Panc1 (cell line): ENCODE data around the gene RNU6-7. TPM values are rescaled to one million over a fixed set of nuclear protein-coding genes. Genes with fewer than 3 reads are reported as not detected.

Source experiments
- ATAC-seq: fragments of 200-7000 bp; cut with Tn5 transposase; 2 replicates; pipeline ENCODE4 v1.9.1; 2020; ENCODE audit warnings: mild to moderate bottlenecking, moderate library complexity
- BruUV-seq: library from RNA; stranded (reverse); fragments of 400-500 nt; replicated peaks from 2 replicates; lab custom pipeline; 2021; lab: Mats Ljungman, UMichigan
- CTCF ChIA-PET: fragments of 300-600 bp; sonication (Branson Sonifier 250); formaldehyde crosslinking; loops from one replicate; lab custom pipeline; 2022; ENCODE audit warnings: antibody characterized with exemption; lab: Charles Lee
- POLR2A ChIA-PET: fragments of 300-600 bp; sonication (Branson Sonifier 250); formaldehyde crosslinking; loops from one replicate; lab custom pipeline; 2022; ENCODE audit warnings: antibody characterized with exemption; lab: Charles Lee
- DNase-seq: peaks from one replicate; pipeline ENCODE4 v3.0.0-alpha.2; 2010; ENCODE audit warnings: low read depth, low spot score
- H3K27ac ChIP-seq: 2 replicates; pipeline ENCODE4 v1.5.1; 2011; ENCODE audit warnings: mild to moderate bottlenecking, low read length, inconsistent platforms
- H3K27me3 ChIP-seq: fragments of 200-500 bp; sonication (Bioruptor generic); 2 replicates; pipeline ENCODE4 v1.6.0; 2014; ENCODE audit warnings: low read length, inconsistent platforms; ENCODE audit not compliant: control insufficient read depth, insufficient read depth
- H3K36me3 ChIP-seq: fragments of 200-500 bp; sonication (Bioruptor generic); 2 replicates; pipeline ENCODE4 v1.5.1; 2014; ENCODE audit warnings: inconsistent platforms, mild to moderate bottlenecking, low read length, moderate library complexity; ENCODE audit not compliant: control insufficient read depth, insufficient read depth
- H3K4me1 ChIP-seq: 2 replicates; pipeline ENCODE4 v1.5.1; 2011; ENCODE audit warnings: inconsistent platforms, mild to moderate bottlenecking, low read length, moderate library complexity; ENCODE audit not compliant: control insufficient read depth, insufficient read depth
- H3K4me3 ChIP-seq, 2 experiments: 2 replicates each; pipeline ENCODE4 v1.5.1; 2011 to 2012; ENCODE audit warnings: low read depth in 2 of 2, low read length in 2 of 2, mild to moderate bottlenecking in 2 of 2, inconsistent platforms in 1 of 2, moderate library complexity in 1 of 2
- H3K9me3 ChIP-seq: fragments of 200-500 bp; sonication (Bioruptor generic); 2 replicates; pipeline ENCODE4 v1.5.1; 2014; ENCODE audit warnings: low read depth, mild to moderate bottlenecking, inconsistent platforms, low read length, moderate library complexity; ENCODE audit not compliant: control insufficient read depth, insufficient read depth
- CTCF ChIP-seq: fragments of 450-650 bp; IDR thresholded peaks from 2 replicates; pipeline ENCODE4 v1.5.1; 2017; ENCODE audit warnings: mild to moderate bottlenecking
- POLR2AphosphoS5 ChIP-seq: IDR thresholded peaks from 2 replicates; pipeline ENCODE4 v1.6.1; 2012; ENCODE audit warnings: mild to moderate bottlenecking, low read depth, low read length, moderate library complexity
- REST ChIP-seq, 2 experiments: IDR thresholded peaks; 2 replicates each; pipeline ENCODE4 v1.6.1; 2011 to 2012; ENCODE audit warnings: low read depth in 2 of 2, control low read depth in 1 of 2, low read length in 1 of 2, mild to moderate bottlenecking in 1 of 2, moderate library complexity in 1 of 2; ENCODE audit not compliant: insufficient read depth in 1 of 2
- SIN3A ChIP-seq: IDR thresholded peaks from 2 replicates; pipeline ENCODE4 v1.6.1; 2012; ENCODE audit warnings: low read depth, mild to moderate bottlenecking, low read length, moderate library complexity, borderline replicate concordance; ENCODE audit not compliant: insufficient read depth
- TCF7L2 ChIP-seq: IDR thresholded peaks from 2 replicates; pipeline ENCODE4 v1.6.1; 2011; ENCODE audit warnings: mild to moderate bottlenecking, low read depth, low read length, inconsistent platforms
- in situ Hi-C: cut with HindIII; loops from 2 replicates; pipeline ENCODE4 v1.10.0; 2016; ENCODE audit warnings: low sequenced_read_pairs, low pct_unique_long_range_greater_than_20kb
- intact Hi-C: fragments of 100-400 bp; cut with micrococcal nuclease; formaldehyde crosslinking; loops from one replicate; pipeline ENCODE4 v1.10.0; 2022; ENCODE audit not compliant: unreplicated experiment
- total RNA-seq: library from RNA; stranded (reverse); gene quantifications from one replicate; pipeline ENCODE4 v1.2.1, GENCODE V29; 2021; ENCODE audit not compliant: unreplicated experiment

The RNU6-7 gene
- total RNA-seq, 1 experiment from 2014 or later = not detected

GRCh38 chr14:32189811-32190210, 12.0 kb upstream of the RNU6-7 start:
- Histone ChIP-seq H3K27ac (no peak overlapping the region), H3K4me1 (no peaks in the 10 kb centered on the region), H3K36me3 (no peaks in the 10 kb centered on the region), H3K9me3 (no peaks in the 10 kb centered on the region), H3K4me3 (no peak overlapping the region), H3K27me3 (no peaks in the 10 kb centered on the region)
- no TSS peak for BruUV-seq
- POLR2A ChIA-PET = no interaction called here
- TF ChIP-seq TCF7L2 (no peak), CTCF (no peak), SIN3A (no peak), REST (IDR thresholded peaks at IDR 0.05; ENCODE audit: insufficient read depth in 1 of 2, low read depth in 2 of 2, low read length in 1 of 2) (no peak), POLR2AphosphoS5 (no peak)
- ATAC-seq (no peak), DNase-seq (no peak)
- CTCF ChIA-PET = interaction anchor here (0.7 kb wide), 1 partner anchor 61 kb away, joined by 3 read pairs; no protein-coding TSS in a partner anchor
- intact Hi-C loops = no loop called here
- in situ Hi-C loops = no loop called here

- no peak for ATAC-seq
- intact Hi-C loops (no loop called here), in situ Hi-C loops (no loop called here)
- BruUV-seq = no TSS peak
- H3K9me3 ChIP-seq = no peaks in the 10 kb centered on the region
- no peaks in the 10 kb centered on the region; the same call in 1 of the 2 replicates for H3K27me3 ChIP-seq
- DNase-seq = no peak
- H3K4me3 ChIP-seq = no peak overlapping the region
- H3K4me1 ChIP-seq = no peaks in the 10 kb centered on the region
- POLR2A ChIA-PET = no interaction called here
- CTCF ChIA-PET = no interaction called here
- no peak for TF ChIP-seq SIN3A
- no peak for TF ChIP-seq REST (IDR thresholded peaks at IDR 0.05; ENCODE audit: insufficient read depth in 1 of 2, low read depth in 2 of 2, low read length in 1 of 2)
- TF ChIP-seq CTCF = no peak
- no peak for TF ChIP-seq POLR2AphosphoS5
- no peak for TF ChIP-seq TCF7L2
- no peak overlapping the region for H3K27ac ChIP-seq
- H3K36me3 ChIP-seq = no peaks in the 10 kb centered on the region
Measured at GRCh38 chr14:32190673-32191072, 11.2 kb upstream of the RNU6-7 start.
